ENCODE data around the gene TRAPPC3.

DNA sequence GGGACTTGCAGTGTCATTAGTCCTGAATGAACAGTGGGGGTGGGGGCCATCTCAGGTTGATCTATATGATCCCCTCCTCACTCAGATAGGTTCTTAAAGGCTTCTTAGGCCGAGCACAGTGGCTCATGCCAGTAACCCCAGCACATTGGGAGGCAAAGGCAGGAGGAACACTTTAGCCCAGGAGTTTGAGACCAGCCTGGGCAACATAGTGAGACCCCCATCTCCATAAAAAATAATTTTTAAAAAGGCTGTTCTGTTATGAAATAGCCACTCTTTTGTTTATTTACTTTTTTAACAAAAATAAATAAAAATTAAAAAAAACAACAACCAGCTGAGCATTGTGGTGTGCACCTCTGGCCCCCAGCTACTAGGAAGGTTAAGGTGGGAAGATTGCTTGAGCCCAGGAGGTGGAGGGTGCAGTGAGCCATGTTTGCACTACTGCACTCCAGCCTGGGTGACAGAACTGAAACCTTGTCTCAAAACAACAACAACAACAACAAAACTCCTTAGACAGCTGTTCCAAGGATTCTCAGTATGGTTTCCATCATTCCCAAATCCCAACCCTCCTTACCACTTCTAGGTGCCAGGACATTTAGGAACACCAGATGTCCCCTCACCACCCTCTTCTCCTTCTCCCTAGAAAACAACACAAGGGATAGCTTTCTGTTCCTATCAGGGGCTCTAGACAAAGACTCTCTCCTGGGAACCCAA, 2.0 kb upstream of the TRAPPC3 start:
- TF ChIP-seq NCOA2 (IDR thresholded peaks at IDR 0.05; ENCODE audit: partially characterized antibody in 2 of 2) (no peak), ZNF121 (CRISPR knock-in tag; conservative IDR thresholded peaks at IDR 0.05) (peak; percentile 74), POLR2AphosphoS5 (IDR thresholded peaks at IDR 0.05; ENCODE audit: control insufficient read depth, insufficient read depth, low read depth, low read length) (no peak)
- TF ChIP-seq, protein P1, sequence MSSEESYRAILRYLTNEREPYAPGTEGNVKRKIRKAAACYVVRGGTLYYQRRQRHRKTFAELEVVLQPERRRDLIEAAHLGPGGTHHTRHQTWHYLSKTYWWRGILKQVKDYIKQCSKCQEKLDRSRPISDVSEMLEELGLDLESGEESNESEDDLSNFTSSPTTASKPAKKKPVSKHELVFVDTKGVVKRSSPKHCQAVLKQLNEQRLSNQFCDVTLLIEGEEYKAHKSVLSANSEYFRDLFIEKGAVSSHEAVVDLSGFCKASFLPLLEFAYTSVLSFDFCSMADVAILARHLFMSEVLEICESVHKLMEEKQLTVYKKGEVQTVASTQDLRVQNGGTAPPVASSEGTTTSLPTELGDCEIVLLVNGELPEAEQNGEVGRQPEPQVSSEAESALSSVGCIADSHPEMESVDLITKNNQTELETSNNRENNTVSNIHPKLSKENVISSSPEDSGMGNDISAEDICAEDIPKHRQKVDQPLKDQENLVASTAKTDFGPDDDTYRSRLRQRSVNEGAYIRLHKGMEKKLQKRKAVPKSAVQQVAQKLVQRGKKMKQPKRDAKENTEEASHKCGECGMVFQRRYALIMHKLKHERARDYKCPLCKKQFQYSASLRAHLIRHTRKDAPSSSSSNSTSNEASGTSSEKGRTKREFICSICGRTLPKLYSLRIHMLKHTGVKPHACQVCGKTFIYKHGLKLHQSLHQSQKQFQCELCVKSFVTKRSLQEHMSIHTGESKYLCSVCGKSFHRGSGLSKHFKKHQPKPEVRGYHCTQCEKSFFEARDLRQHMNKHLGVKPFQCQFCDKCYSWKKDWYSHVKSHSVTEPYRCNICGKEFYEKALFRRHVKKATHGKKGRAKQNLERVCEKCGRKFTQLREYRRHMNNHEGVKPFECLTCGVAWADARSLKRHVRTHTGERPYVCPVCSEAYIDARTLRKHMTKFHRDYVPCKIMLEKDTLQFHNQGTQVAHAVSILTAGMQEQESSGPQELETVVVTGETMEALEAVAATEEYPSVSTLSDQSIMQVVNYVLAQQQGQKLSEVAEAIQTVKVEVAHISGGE (CRISPR knock-in tag; IDR thresholded peaks at IDR 0.05) = no peak; a peak in 1 of 6 replicates

Data from K562 (cell line).